ENCODE data around the gene PTH1R. TPM values are rescaled to one million over a fixed set of nuclear protein-coding genes. Genes with fewer than 3 reads are reported as not detected.

Gene PTH1R
- polyA plus RNA-seq, 1 of the 3 experiments (the other 2 are of a cell fraction) = 0.07 TPM

GRCh38 chr3:46922426-46922825 is 44.9 kb downstream of the PTH1R start (continued):
- TF ChIP-seq, protein P1, sequence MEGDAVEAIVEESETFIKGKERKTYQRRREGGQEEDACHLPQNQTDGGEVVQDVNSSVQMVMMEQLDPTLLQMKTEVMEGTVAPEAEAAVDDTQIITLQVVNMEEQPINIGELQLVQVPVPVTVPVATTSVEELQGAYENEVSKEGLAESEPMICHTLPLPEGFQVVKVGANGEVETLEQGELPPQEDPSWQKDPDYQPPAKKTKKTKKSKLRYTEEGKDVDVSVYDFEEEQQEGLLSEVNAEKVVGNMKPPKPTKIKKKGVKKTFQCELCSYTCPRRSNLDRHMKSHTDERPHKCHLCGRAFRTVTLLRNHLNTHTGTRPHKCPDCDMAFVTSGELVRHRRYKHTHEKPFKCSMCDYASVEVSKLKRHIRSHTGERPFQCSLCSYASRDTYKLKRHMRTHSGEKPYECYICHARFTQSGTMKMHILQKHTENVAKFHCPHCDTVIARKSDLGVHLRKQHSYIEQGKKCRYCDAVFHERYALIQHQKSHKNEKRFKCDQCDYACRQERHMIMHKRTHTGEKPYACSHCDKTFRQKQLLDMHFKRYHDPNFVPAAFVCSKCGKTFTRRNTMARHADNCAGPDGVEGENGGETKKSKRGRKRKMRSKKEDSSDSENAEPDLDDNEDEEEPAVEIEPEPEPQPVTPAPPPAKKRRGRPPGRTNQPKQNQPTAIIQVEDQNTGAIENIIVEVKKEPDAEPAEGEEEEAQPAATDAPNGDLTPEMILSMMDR (IDR thresholded peaks at IDR 0.05) = no peak
- TF ChIP-seq MEF2A (IDR thresholded peaks at IDR 0.05; ENCODE audit: borderline replicate concordance, low read depth) (no peak), NRF1 (IDR thresholded peaks at IDR 0.05; ENCODE audit: low read depth, low read length) (no peak), FOSL2 (IDR thresholded peaks at IDR 0.05; ENCODE audit: borderline replicate concordance, low read depth) (no peak), RCOR1 (IDR thresholded peaks at IDR 0.05; ENCODE audit: low read length) (no peak), TEAD4 (IDR thresholded peaks at IDR 0.05; ENCODE audit: borderline replicate concordance, insufficient read depth) (no peak), CHD2 (IDR thresholded peaks at IDR 0.05; ENCODE audit: low read length, partially characterized antibody) (no peak)

- TF ChIP-seq FOSL2 (IDR thresholded peaks at IDR 0.05; ENCODE audit: borderline replicate concordance, low read depth) (no peak), MEF2A (IDR thresholded peaks at IDR 0.05; ENCODE audit: borderline replicate concordance, low read depth) (no peak), TAF1 (IDR thresholded peaks at IDR 0.05; ENCODE audit: borderline replicate concordance, low read depth, low read length) (no peak), YY1 (IDR thresholded peaks at IDR 0.05; ENCODE audit: low read depth) (no peak), FOXJ3 (CRISPR knock-in tag; IDR thresholded peaks at IDR 0.05) (no peak), MXI1 (IDR thresholded peaks at IDR 0.05; ENCODE audit: low read depth, low read length) (no peak), NFIC (IDR thresholded peaks at IDR 0.05; ENCODE audit: borderline replicate concordance) (no peak), CHD2 (IDR thresholded peaks at IDR 0.05; ENCODE audit: low read length, partially characterized antibody) (no peak), POLR2AphosphoS5 (IDR thresholded peaks at IDR 0.05; ENCODE audit: low read depth, low read length) (no peak), EP300 (IDR thresholded peaks at IDR 0.05; ENCODE audit: borderline replicate concordance in 1 of 2, low read depth in 1 of 2, low read length in 1 of 2) (no peak), GABPA (IDR thresholded peaks at IDR 0.05; ENCODE audit: low read depth) (no peak), TCF12 (IDR thresholded peaks at IDR 0.05) (no peak), EZH2phosphoT487 (IDR thresholded peaks at IDR 0.05; ENCODE audit: borderline replicate concordance, low read depth) (no peak), NRF1 (IDR thresholded peaks at IDR 0.05; ENCODE audit: low read depth, low read length) (no peak), SMC3 (IDR thresholded peaks at IDR 0.05; ENCODE audit: low read depth, low read length) (no peak), GATA2 (CRISPR knock-in tag; IDR thresholded peaks at IDR 0.05) (no peak)
- TF ChIP-seq, protein P2, sequence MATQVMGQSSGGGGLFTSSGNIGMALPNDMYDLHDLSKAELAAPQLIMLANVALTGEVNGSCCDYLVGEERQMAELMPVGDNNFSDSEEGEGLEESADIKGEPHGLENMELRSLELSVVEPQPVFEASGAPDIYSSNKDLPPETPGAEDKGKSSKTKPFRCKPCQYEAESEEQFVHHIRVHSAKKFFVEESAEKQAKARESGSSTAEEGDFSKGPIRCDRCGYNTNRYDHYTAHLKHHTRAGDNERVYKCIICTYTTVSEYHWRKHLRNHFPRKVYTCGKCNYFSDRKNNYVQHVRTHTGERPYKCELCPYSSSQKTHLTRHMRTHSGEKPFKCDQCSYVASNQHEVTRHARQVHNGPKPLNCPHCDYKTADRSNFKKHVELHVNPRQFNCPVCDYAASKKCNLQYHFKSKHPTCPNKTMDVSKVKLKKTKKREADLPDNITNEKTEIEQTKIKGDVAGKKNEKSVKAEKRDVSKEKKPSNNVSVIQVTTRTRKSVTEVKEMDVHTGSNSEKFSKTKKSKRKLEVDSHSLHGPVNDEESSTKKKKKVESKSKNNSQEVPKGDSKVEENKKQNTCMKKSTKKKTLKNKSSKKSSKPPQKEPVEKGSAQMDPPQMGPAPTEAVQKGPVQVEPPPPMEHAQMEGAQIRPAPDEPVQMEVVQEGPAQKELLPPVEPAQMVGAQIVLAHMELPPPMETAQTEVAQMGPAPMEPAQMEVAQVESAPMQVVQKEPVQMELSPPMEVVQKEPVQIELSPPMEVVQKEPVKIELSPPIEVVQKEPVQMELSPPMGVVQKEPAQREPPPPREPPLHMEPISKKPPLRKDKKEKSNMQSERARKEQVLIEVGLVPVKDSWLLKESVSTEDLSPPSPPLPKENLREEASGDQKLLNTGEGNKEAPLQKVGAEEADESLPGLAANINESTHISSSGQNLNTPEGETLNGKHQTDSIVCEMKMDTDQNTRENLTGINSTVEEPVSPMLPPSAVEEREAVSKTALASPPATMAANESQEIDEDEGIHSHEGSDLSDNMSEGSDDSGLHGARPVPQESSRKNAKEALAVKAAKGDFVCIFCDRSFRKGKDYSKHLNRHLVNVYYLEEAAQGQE (IDR thresholded peaks at IDR 0.05; ENCODE audit: low read depth, low read length) = no peak
- TF ChIP-seq, protein P3, sequence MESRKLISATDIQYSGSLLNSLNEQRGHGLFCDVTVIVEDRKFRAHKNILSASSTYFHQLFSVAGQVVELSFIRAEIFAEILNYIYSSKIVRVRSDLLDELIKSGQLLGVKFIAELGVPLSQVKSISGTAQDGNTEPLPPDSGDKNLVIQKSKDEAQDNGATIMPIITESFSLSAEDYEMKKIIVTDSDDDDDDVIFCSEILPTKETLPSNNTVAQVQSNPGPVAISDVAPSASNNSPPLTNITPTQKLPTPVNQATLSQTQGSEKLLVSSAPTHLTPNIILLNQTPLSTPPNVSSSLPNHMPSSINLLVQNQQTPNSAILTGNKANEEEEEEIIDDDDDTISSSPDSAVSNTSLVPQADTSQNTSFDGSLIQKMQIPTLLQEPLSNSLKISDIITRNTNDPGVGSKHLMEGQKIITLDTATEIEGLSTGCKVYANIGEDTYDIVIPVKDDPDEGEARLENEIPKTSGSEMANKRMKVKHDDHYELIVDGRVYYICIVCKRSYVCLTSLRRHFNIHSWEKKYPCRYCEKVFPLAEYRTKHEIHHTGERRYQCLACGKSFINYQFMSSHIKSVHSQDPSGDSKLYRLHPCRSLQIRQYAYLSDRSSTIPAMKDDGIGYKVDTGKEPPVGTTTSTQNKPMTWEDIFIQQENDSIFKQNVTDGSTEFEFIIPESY (IDR thresholded peaks at IDR 0.05; ENCODE audit: borderline replicate concordance, low read depth) = no peak
- no peaks in the 10 kb centered on the region for H3K27me3 ChIP-seq (ENCODE audit: insufficient read depth)
- peaks cover 3% of the 10 kb centered on the region for H3F3A ChIP-seq (replicated peaks; ENCODE audit: insufficient read depth)
- H2AFZ ChIP-seq (ENCODE audit: low read depth) = no peak overlapping the region
- no peaks in the 10 kb centered on the region for H3K9me2 ChIP-seq
- H3K4me3 ChIP-seq (ENCODE audit: low read depth in 2 of 2, low read length in 1 of 2) = no peak overlapping the region
- peaks cover 7% of the 10 kb centered on the region; the same call in 1 of the 2 replicates for H3K79me2 ChIP-seq (ENCODE audit: insufficient read depth)
- no peaks in the 10 kb centered on the region for H3K9me3 ChIP-seq
- DNase-seq = no peak
- H3K4me1 ChIP-seq (ENCODE audit: control insufficient read depth in 1 of 2, insufficient read depth in 2 of 2, low read depth in 1 of 2, low read length in 1 of 2) = no peaks in the 10 kb centered on the region
- H3K4me2 ChIP-seq = no peak overlapping the region
- POLR2A ChIA-PET = no interaction called here
- H3K9ac ChIP-seq = no peak overlapping the region
- no peak overlapping the region for H3K27ac ChIP-seq (ENCODE audit: low read depth in 2 of 2, low read length in 1 of 2)
- H4K20me1 ChIP-seq (ENCODE audit: insufficient read depth) = peaks cover 7% of the 10 kb centered on the region; the same call in 1 of the 2 replicates
- CTCF ChIA-PET = interaction anchor here (0.5 to 3.5 kb wide), 44 partner anchors 9 to 447 kb away, joined by 3 to 44 read pairs (median 5); partner anchors contain the start of genes CCDC12, NBEAL2 and TMIE
- peaks cover 60 to 77% of the 10 kb centered on the region in 2 experiments for H3K36me3 ChIP-seq (replicated peaks in 1 of 2; ENCODE audit: control insufficient read depth in 1 of 2, insufficient read depth in 2 of 2, low read length in 1 of 2)
- 89% methylated on average over 15 of the region's 16 CpGs for WGBS (ENCODE audit: low lambda C conversion rate)
Measured at GRCh38 chr3:46922871-46923558, 45.5 kb downstream of the PTH1R start.

All from SK-N-SH (cell line).